Mesothelial cell of epicardium (in vitro differentiated cells): ENCODE measurements around the gene PSMB1. TPM values are rescaled to one million over a fixed set of nuclear protein-coding genes. Genes with fewer than 3 reads are reported as not detected.

ENCODE experiments used
- DNase-seq, 2 experiments: peaks; one replicate each; pipeline ENCODE4 v3.0.0; 2021; ENCODE audit warnings: low spot score in 2 of 2; ENCODE audit not compliant: unreplicated experiment in 2 of 2
- H3K27ac Mint-ChIP-seq: 2 replicates; pipeline ENCODE4 v1.8.0; 2021; ENCODE audit warnings: mixed read lengths
- H3K27me3 Mint-ChIP-seq: 2 replicates; pipeline ENCODE4 v1.8.0; 2021; ENCODE audit warnings: low read depth, mixed read lengths
- H3K36me3 Mint-ChIP-seq: 2 replicates; pipeline ENCODE4 v1.8.0; 2021; ENCODE audit warnings: mixed read lengths
- H3K4me1 Mint-ChIP-seq: 2 replicates; pipeline ENCODE4 v1.8.0; 2021; ENCODE audit warnings: mixed read lengths
- H3K4me3 Mint-ChIP-seq: 2 replicates; pipeline ENCODE4 v1.8.0; 2021; ENCODE audit warnings: mild to moderate bottlenecking, moderate library complexity, mixed read lengths
- H3K9me3 Mint-ChIP-seq: 2 replicates; pipeline ENCODE4 v1.8.0; 2021; ENCODE audit warnings: mixed read lengths
- CTCF ChIP-seq: fragments of 200-600 bp; sonication (generic); IDR thresholded peaks from one replicate; pipeline ENCODE4 v1.5.0; 2021; ENCODE audit warnings: antibody characterized with exemption; ENCODE audit not compliant: unreplicated experiment
- total RNA-seq: library from RNA; stranded (reverse); gene quantifications from 3 replicates; pipeline ENCODE4 v1.2.1, GENCODE V29; 2021

PSMB1 gene
- total RNA-seq, 1 donor from 2014 or later: 140 TPM

- peaks cover 1% of the 10 kb centered on the region for H3K36me3 Mint-ChIP-seq
- H3K27ac Mint-ChIP-seq: no peak overlapping the region
- no peak for DNase-seq
- no peak for TF ChIP-seq CTCF
- peaks cover 21% of the 10 kb centered on the region for H3K9me3 Mint-ChIP-seq
- H3K4me3 Mint-ChIP-seq: no peak overlapping the region
- no peaks in the 10 kb centered on the region for H3K4me1 Mint-ChIP-seq
- peaks cover 12% of the 10 kb centered on the region for H3K27me3 Mint-ChIP-seq
Observed at GRCh38 chr6:170485159-170485558, 67.9 kb downstream of the PSMB1 start.

Other genes starting within 250 kb of the PSMB1 start
- 43.3 to 44.6 TPM (median 44.1 TPM) in 3 replicates for gene FAM120B, start 246.5 kb downstream of the PSMB1 start, total RNA-seq
- 20.9 to 24.1 TPM (median 23.5 TPM) in 3 replicates for gene TBP, start 1.1 kb upstream of the PSMB1 start, total RNA-seq
- 55.8 to 64.8 TPM (median 63.4 TPM) in 3 replicates for gene PDCD2, start 31.3 kb upstream of the PSMB1 start, total RNA-seq